Measurements from ENCODE around the gene APP.

DNA sequence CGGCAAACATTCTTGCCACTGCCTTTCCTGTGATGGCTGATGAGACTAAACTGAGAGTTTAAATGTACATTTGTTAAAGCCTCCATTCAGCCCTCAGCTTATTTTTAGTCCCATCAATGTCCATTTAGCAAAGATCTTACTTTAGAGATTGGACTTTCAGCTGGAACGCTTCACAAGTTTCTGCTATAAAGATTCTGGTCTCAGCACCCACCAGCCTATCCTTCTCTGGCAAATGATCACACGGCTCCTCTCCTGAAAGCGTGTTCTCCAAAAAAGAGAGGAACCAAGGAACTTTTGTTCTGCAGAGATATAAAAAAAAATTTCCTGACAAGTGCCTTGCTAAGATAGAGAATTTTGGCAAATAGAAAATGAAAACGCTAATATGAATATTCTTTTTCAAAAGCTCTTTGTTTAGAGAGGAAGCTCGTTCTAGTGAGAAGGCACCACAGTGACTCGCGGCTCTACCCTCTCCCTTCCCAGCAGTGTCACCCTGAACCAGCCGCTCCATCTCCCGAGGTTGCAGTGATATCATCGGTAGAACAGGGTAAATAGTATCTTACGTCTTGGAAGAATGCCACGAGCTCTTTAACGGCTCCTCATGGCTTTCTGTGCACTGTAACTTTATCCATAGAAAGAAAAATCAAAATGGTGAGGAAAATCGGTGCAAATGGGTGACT lies 200.2 kb downstream of the APP start:
- TF ChIP-seq, protein P1, sequence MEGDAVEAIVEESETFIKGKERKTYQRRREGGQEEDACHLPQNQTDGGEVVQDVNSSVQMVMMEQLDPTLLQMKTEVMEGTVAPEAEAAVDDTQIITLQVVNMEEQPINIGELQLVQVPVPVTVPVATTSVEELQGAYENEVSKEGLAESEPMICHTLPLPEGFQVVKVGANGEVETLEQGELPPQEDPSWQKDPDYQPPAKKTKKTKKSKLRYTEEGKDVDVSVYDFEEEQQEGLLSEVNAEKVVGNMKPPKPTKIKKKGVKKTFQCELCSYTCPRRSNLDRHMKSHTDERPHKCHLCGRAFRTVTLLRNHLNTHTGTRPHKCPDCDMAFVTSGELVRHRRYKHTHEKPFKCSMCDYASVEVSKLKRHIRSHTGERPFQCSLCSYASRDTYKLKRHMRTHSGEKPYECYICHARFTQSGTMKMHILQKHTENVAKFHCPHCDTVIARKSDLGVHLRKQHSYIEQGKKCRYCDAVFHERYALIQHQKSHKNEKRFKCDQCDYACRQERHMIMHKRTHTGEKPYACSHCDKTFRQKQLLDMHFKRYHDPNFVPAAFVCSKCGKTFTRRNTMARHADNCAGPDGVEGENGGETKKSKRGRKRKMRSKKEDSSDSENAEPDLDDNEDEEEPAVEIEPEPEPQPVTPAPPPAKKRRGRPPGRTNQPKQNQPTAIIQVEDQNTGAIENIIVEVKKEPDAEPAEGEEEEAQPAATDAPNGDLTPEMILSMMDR (conservative IDR thresholded peaks at IDR 0.05; ENCODE audit: low read length) = no peak
- no peak for TF ChIP-seq EZH2phosphoT487 (IDR thresholded peaks at IDR 0.05; ENCODE audit: borderline replicate concordance)

Measured in Loucy (cell line).